Type B pancreatic cell (in vitro differentiated cells): ENCODE results near the gene GLYR1. TPM values are rescaled to one million over a fixed set of nuclear protein-coding genes. Genes with fewer than 3 reads are reported as not detected.

Source experiments
- DNase-seq: peaks from one replicate; pipeline ENCODE4 v3.0.0; 2021; ENCODE audit warnings: mixed read lengths; ENCODE audit not compliant: unreplicated experiment; ENCODE audit errors: extremely low spot score
- H3K27ac Mint-ChIP-seq: 2 replicates; pipeline ENCODE4 v1.8.0; 2021; ENCODE audit warnings: mild to moderate bottlenecking, mixed read lengths
- H3K27me3 Mint-ChIP-seq: 2 replicates; pipeline ENCODE4 v1.8.0; 2021; ENCODE audit warnings: mixed read lengths
- H3K36me3 Mint-ChIP-seq: 2 replicates; pipeline ENCODE4 v1.8.0; 2021; ENCODE audit warnings: mixed read lengths
- H3K4me1 Mint-ChIP-seq: one replicate; pipeline ENCODE4 v1.8.0; 2021; ENCODE audit warnings: mixed read lengths; ENCODE audit not compliant: unreplicated experiment
- H3K4me3 Mint-ChIP-seq: 2 replicates; pipeline ENCODE4 v1.8.0; 2021; ENCODE audit warnings: mild to moderate bottlenecking, mixed read lengths
- H3K9me3 Mint-ChIP-seq: 2 replicates; pipeline ENCODE4 v1.8.0; 2021; ENCODE audit warnings: mixed read lengths
- CTCF ChIP-seq: fragments of 200-600 bp; sonication (generic); conservative IDR thresholded peaks from 2 replicates; pipeline ENCODE4 v1.5.0; 2021; ENCODE audit warnings: antibody characterized with exemption, mild to moderate bottlenecking
- total RNA-seq: library from RNA; stranded (reverse); gene quantifications from 2 replicates; pipeline ENCODE4 v1.2.1, GENCODE V29; 2021; ENCODE audit warnings: low replicate concordance

The GLYR1 gene
- total RNA-seq, 1 donor from 2014 or later, result 120 TPM

DNA sequence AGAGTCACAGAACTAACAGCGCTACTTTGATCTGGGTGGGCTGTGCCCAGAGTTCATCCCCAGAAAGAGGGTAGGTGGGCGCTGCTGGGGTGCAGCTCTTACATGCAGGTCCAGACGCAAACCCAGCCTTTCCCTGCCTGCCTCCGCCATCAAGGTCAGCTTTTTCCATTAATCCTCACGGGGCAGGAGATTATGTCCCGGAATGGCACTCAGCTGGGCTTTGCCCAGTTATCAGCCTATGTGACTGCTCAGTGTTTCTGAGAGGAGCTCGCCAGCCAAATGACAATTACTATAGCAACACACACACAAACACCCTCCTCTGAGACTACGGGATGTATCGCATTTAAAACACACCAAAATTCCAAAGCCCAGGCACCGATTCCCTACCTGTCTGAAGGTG lies 20.1 kb downstream of the GLYR1 start:
- Mint-ChIP-seq H3K36me3 (peaks cover 29% of the 10 kb centered on the region), H3K27ac (no peak overlapping the region), H3K9me3 (no peaks in the 10 kb centered on the region), H3K4me1 (no peaks in the 10 kb centered on the region), H3K27me3 (no peaks in the 10 kb centered on the region), H3K4me3 (no peak overlapping the region)
- TF ChIP-seq CTCF, result no peak
- no peak for DNase-seq

DNA sequence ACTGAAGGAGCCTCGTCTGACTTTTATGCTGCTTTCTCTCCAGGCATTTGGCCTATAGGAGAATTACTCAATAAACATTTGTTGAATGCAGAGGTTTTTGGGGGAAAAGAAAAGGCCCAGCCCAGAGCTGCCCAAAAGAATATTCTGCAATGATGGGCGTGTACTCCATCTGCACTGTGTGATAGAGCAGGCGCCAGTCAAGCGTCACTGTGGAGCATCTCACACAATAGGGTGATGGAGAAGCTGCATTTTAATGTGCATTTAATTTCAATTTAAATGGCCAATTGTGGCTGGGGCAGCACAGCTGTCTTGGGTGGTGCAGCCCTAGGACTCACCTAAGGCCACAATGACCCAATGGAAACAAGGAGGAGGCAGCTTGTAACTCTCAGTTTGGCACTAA lies 20.6 kb downstream of the GLYR1 start:
- Mint-ChIP-seq H3K27ac (no peak overlapping the region), H3K27me3 (no peaks in the 10 kb centered on the region), H3K36me3 (peaks cover 29% of the 10 kb centered on the region), H3K4me1 (no peaks in the 10 kb centered on the region), H3K9me3 (no peaks in the 10 kb centered on the region), H3K4me3 (no peak overlapping the region)
- no peak for DNase-seq
- no peak for TF ChIP-seq CTCF

DNA sequence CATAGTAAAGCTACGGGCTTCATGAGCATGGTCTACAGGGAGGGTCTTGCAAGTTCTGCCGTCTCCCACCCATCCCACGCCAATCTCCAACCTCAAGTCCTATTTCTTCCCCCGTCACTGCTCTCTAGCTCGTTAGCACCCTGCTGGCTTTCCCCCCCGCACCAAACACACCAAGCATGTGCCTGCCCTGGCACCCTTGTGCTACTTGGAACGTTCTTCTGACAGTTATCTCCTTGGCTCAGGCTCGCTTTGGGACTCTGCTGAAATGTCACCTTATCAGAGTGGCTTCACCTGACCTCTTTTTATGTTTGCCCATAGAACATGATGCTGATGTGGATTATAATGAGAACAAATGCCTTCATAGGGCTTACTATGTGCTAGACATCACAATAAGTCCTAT lies 21.9 kb downstream of the GLYR1 start:
- H3K36me3 Mint-ChIP-seq, result peaks cover 20% of the 10 kb centered on the region
- no peak for TF ChIP-seq CTCF
- no peaks in the 10 kb centered on the region for H3K27me3 Mint-ChIP-seq
- H3K4me1 Mint-ChIP-seq, result no peaks in the 10 kb centered on the region
- no peak for DNase-seq
- no peaks in the 10 kb centered on the region for H3K9me3 Mint-ChIP-seq
- no peak overlapping the region for H3K27ac Mint-ChIP-seq
- no peak overlapping the region for H3K4me3 Mint-ChIP-seq

DNA sequence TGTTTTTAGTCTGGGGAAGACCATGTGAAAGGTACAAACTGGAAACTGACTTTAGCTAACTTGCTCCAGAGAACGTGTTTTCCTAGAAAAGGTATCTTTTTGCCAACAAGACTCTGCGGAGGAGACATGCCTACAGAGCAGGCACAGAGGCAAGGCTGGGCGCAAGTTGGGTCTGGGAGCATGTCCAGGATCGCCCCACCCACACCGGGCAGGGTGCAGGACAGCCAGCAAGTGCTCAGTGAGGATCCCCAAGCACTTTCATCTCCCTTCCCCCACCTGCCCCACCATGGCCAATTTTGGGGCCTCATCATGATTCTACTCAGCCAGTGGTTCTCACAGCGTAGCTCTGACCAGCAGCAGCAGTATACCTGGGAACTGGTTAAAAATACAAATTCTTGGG lies 26.4 kb downstream of the GLYR1 start:
- Mint-ChIP-seq H3K4me3 (no peak overlapping the region), H3K36me3 (peaks cover 23% of the 10 kb centered on the region), H3K27me3 (no peaks in the 10 kb centered on the region), H3K9me3 (no peaks in the 10 kb centered on the region), H3K27ac (no peak overlapping the region), H3K4me1 (no peaks in the 10 kb centered on the region)
- TF ChIP-seq CTCF, result no peak
- DNase-seq, result no peak

GRCh38 chr16:4814542-4815173 lies 32.4 kb downstream of the GLYR1 start:
- TF ChIP-seq CTCF, result no peak
- H3K4me1 Mint-ChIP-seq, result no peaks in the 10 kb centered on the region
- DNase-seq, result no peak
- no peak overlapping the region for H3K27ac Mint-ChIP-seq
- H3K36me3 Mint-ChIP-seq, result peaks cover 26% of the 10 kb centered on the region
- no peaks in the 10 kb centered on the region for H3K27me3 Mint-ChIP-seq
- no peak overlapping the region for H3K4me3 Mint-ChIP-seq
- H3K9me3 Mint-ChIP-seq, result no peaks in the 10 kb centered on the region

- Mint-ChIP-seq H3K9me3 (no peaks in the 10 kb centered on the region), H3K27ac (no peak overlapping the region), H3K4me3 (no peak overlapping the region), H3K4me1 (no peaks in the 10 kb centered on the region), H3K27me3 (no peaks in the 10 kb centered on the region), H3K36me3 (peaks cover 26% of the 10 kb centered on the region)
- no peak for TF ChIP-seq CTCF
- no peak for DNase-seq
These were observed 33.0 kb downstream of the GLYR1 start for GRCh38 chr16:4814046-4814445.
